ENCODE measurements around the gene PIK3R4.

PIK3R4 gene

DNA sequence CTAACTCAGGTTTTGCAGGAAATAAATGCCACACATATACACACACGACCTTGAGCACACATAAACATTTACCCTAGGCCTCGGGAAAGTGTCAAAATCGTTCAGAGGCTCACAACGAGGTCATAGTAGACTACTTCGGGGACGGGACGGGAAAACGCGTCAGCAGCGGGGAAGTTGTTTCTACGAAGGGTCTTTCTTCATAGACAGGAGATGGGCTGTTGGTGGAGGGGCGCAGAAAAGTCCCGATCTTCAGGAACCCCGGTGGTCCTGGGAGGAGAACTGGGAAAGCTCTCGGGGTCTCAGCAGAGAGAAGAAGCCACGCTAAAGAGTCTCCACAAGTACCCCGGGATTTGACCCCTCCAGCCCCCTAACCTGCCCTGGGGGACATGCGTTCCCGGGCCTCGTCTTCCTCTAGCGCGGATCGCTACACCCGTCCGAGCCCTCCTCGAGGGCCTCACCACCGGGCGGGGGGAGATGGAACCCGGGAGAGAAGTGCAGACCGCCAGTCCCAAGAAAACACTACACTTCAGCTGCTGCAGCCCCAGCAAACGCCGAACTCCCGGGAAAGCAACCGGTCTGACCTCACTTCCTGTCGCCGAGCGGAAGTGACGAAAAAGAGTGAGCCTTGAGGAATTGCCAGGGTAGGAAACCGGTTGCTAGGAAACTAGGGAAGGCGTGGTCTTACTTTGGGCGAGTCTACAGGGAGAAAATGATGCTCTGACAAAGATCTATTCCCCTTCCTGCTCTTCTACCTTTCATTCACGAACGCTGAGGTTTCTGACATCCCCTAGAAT is at the start of gene PIK3R4:
Gene PIK3R4, minus strand, starts transcription at position 584 of the 794 bp plus-strand sequence. CDS start 1,611 bp downstream, outside the sequence.
- peak; percentile 96 for DNase-seq (ENCODE audit: low read depth)
- TF ChIP-seq, protein P1, sequence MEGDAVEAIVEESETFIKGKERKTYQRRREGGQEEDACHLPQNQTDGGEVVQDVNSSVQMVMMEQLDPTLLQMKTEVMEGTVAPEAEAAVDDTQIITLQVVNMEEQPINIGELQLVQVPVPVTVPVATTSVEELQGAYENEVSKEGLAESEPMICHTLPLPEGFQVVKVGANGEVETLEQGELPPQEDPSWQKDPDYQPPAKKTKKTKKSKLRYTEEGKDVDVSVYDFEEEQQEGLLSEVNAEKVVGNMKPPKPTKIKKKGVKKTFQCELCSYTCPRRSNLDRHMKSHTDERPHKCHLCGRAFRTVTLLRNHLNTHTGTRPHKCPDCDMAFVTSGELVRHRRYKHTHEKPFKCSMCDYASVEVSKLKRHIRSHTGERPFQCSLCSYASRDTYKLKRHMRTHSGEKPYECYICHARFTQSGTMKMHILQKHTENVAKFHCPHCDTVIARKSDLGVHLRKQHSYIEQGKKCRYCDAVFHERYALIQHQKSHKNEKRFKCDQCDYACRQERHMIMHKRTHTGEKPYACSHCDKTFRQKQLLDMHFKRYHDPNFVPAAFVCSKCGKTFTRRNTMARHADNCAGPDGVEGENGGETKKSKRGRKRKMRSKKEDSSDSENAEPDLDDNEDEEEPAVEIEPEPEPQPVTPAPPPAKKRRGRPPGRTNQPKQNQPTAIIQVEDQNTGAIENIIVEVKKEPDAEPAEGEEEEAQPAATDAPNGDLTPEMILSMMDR (IDR thresholded peaks at IDR 0.05; ENCODE audit: low read depth, low read length, missing control alignments), result no peak
- H3K4me3 ChIP-seq (ENCODE audit: low read depth, low read length), result peak within 1 kb of the TSS; percentile 96
- in situ Hi-C loops (cut with HindIII; ENCODE audit: low sequenced_read_pairs), result no loop called here

DNA sequence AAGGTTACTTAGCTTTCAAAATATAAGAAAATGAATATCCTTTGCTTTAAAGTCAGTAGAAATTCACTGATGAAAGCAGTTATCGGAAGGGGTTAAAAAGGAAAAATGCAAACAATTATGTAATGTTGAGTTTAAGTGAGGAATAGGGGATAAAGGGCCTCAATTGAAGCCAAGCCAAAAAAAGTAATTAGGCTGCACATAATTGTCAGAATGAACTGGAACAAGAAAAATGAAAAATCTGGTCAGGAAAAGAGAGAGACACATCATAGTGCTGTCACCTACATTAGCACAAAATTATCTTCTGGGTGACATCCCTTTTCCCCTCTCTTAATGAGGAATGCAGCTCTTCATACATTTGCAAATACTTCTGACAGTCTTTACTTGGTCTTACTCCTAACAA is 48.8 kb upstream of the PIK3R4 start:
- TF ChIP-seq, protein P1 (IDR thresholded peaks at IDR 0.05; ENCODE audit: low read depth, low read length, missing control alignments), result no peak
- in situ Hi-C loops (cut with HindIII; ENCODE audit: low sequenced_read_pairs), result no loop called here
- H3K4me3 ChIP-seq (ENCODE audit: low read depth, low read length), result no peak overlapping the region
- no peak for DNase-seq (ENCODE audit: low read depth)

DNA sequence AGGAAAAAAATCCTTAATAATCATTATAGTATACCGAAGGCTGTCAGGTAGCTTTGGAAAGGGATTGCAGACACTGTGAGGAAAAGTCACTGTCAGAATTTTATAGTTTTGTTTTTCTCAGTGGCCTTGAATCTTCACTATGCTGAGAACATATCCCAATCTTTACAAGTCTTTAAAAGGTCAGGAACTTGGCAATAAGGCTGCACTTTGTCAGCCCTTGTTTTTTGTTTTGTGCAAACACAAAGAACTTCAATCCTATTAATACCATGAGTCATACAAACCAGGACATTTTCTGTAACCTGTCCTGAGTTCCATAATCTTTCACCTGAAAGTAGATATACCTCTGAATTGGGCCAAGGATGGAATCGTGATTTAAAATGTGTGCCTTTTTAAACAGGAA is 45.6 kb upstream of the PIK3R4 start:
- no peak overlapping the region for H3K4me3 ChIP-seq (ENCODE audit: low read depth, low read length)
- in situ Hi-C loops (cut with HindIII; ENCODE audit: low sequenced_read_pairs), result loop anchor here (5.0 kb wide), 1 partner anchor 80 kb away; no protein-coding TSS in a partner anchor
- TF ChIP-seq, protein P1 (IDR thresholded peaks at IDR 0.05; ENCODE audit: low read depth, low read length, missing control alignments), result no peak
- no peak for DNase-seq (ENCODE audit: low read depth)

DNA sequence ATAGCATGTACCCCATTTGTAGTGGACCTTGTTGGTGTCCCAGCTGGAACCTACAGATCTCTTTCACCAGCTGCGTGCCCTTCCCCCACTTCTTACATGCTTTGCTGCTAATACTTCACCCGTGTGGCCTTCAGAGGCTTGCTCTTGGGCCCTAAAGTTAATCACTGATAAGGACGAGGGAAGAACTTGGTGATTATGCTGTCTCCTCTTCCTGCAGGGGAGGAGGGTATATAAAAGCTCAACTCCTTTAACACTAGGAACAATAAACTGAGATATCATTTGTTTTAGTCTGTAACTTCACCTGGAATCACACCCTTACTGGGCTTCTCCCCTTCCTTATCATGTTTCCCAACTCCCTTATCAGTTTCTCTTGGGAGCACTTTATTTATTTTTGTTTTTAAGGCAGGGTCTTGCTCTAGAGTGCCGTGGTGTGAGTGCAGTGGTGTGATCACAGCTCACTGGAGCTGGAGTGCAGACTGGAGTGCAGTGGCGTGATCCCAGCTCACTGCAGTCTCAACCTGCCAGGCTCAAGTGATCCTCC is 43.2 kb upstream of the PIK3R4 start:
- in situ Hi-C loops (cut with HindIII; ENCODE audit: low sequenced_read_pairs), result loop anchor here (5.0 kb wide), 1 partner anchor 82 kb away; no protein-coding TSS in a partner anchor
- no peak overlapping the region for H3K4me3 ChIP-seq (ENCODE audit: low read depth, low read length)
- no peak for DNase-seq (ENCODE audit: low read depth)
- TF ChIP-seq, protein P1 (IDR thresholded peaks at IDR 0.05; ENCODE audit: low read depth, low read length, missing control alignments), result no peak

DNA sequence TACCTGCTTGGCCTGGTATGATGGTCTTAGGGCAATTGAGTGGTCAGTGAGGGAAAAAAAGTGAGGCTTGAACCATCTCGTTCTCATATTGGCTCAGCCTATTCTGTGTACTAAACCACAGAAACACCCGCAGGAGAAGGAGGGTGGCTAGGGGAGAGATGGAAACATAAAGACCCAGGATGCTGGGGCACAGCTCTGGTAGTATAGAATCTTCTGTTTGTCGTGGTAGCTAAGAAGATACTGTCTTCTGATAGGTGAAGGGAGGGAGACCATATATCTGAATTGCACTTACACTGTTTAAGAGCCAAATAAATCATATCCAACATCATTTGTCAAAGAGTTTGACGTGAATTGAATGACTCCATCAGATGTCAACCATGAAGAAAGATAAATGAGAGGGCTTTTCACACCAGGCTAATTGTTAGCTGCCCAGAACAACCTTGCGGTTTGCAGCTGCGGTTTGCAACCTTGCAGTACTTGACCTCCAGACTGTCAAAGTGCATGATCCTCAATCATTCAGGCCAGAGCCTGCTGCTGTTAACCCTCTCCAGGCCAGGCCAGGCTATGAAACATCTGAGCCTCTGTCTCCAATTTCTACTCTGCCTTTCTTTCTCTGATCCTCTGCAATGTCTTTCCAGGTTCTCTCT is 40.9 kb upstream of the PIK3R4 start:
- in situ Hi-C loops (cut with HindIII; ENCODE audit: low sequenced_read_pairs), result no loop called here
- DNase-seq (ENCODE audit: low read depth), result no peak
- no peak overlapping the region for H3K4me3 ChIP-seq (ENCODE audit: low read depth, low read length)
- TF ChIP-seq, protein P1 (IDR thresholded peaks at IDR 0.05; ENCODE audit: low read depth, low read length, missing control alignments), result no peak

DNA sequence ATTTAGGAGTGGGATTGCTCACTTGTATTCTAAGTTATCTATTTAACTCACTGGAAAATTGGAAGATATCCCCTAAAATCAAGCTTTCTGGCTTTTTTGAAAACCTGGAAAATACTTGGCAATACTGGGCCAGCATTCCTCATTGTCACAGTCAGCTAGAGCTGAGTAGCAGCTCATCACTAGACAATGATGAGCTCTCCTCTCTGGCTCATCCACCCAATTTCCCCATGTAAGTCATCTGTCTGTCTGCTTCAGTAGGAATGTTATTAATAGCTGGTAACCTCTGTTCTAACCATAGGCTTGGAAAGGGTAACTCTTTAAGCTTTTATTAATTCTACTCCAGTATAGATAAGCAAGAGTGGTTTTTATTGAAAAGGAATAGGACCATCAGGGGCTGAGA is 39.7 kb upstream of the PIK3R4 start:
- H3K4me3 ChIP-seq (ENCODE audit: low read depth, low read length), result no peak overlapping the region
- TF ChIP-seq, protein P1 (IDR thresholded peaks at IDR 0.05; ENCODE audit: low read depth, low read length, missing control alignments), result no peak
- in situ Hi-C loops (cut with HindIII; ENCODE audit: low sequenced_read_pairs), result no loop called here
- no peak for DNase-seq (ENCODE audit: low read depth)

Measured in astrocyte of the cerebellum (primary cell).